ENCODE measurements around the gene SIAE. TPM values are rescaled to one million over a fixed set of nuclear protein-coding genes. Genes with fewer than 3 reads are reported as not detected.

Gene SIAE
- 8.4 TPM for total RNA-seq (ENCODE audit: insufficient read depth, low replicate concordance)

DNA sequence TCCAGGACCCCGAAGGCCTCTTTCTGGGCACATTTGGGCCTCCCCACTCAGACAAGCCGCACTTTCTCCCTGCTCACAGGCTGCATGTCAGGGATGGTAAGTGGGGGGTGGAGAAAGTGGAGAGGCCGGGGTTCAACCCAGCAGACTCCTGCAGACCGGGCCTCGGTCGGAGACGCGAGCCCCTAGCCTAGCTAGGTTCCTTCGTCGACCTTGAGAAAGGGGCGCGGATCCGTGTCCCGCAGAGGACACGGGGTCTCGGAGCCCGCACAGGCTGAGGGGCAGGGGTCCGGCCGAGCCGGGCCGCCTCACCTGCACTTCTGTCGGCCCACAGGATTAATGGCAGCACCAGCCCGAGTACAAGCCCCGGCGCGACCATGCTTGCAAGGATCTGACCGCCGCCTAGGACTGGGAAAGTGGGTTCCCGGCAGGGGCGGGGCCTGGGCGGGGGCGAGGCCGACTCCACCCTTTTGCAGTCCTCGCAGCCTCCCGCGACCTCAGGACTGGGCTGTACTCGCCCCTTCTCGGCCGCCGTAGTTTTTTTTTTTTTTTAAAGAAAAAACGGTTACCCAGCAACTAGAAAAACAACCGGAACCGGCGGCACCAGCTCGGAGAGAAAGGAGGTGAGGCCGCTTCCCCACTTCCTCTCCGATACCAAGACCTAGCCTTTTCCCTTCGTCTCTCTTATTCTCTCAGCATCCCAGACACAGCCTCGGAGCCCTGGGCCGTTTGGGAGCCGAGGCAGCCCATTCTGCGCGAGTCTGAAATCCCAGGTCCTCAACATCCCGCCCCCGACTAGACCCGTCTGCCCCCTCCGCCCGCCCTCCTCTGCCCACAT lies at the start of gene SIAE, which contains the start of gene SPA17:
SIAE (minus strand) TSS at position 407 of the 835 bp plus-strand sequence; CDS start at position 376, 31 bp downstream.
SPA17 (plus strand) TSS at position 572 of the 835 bp plus-strand sequence. CDS start 1,361 bp downstream, outside the sequence.
- peak; percentile 96 for DNase-seq (ENCODE audit: low spot score)

DNA sequence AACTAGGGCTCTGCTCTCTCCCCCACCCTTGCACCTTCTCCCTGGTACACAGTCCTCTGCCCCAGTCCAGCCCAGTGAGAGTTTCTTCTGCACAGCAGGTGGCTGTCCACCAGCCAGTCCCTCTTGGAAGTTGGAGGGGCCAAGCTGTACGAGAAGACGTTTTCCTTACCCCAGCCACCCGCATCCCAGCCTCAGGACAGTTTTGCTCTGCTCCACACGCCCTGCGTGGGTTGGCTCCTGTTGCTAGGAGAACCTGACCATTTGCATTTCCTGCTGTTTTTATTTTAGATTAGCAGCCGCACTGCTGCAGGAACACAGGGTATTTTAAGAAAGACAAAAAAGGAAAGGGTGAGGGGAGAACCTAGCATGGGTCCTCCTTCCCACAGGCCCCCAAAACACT lies 48.6 kb upstream of the SIAE start:
- DNase-seq (ENCODE audit: low spot score): no peak

DNA sequence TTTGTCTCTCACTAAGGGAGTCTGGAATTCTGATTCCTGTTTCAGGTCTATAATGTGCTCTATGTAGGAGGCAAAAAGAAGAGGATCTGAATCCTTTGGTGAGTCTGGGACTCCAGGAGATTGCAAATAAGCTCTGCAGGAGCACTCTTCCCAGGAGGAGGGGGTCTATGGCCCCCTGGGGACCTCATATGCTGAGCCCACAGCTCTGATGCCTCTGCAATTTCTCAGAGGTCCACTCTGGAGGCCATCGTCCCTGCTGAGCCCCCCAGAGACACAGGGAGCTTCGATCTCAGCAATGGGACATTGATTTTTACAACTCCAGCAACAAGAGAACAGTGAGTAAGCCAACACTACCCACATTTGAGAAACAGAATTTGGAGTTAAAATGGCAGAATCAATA lies 46.0 kb upstream of the SIAE start:
- DNase-seq (ENCODE audit: low spot score): no peak

DNA sequence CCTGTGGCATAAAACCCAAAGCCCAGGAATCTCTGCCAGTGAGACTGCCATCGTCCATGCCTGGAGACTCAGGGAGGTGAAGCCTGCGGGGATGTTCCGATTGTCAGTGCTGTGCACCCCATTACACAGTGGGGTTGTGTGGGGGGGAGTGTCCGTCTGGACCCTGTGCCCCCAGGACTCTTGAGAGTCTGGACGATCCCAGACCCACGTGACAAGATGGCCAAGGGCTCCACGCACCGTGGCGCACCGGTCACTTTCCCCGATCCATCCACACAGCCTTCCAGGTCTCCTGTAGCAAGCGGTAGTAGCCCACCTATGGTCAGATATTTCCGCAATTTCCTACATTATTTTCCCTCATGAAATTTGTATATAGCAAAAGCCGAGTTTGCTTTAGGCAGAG lies 45.3 kb upstream of the SIAE start:
- no peak for DNase-seq (ENCODE audit: low spot score)

DNA sequence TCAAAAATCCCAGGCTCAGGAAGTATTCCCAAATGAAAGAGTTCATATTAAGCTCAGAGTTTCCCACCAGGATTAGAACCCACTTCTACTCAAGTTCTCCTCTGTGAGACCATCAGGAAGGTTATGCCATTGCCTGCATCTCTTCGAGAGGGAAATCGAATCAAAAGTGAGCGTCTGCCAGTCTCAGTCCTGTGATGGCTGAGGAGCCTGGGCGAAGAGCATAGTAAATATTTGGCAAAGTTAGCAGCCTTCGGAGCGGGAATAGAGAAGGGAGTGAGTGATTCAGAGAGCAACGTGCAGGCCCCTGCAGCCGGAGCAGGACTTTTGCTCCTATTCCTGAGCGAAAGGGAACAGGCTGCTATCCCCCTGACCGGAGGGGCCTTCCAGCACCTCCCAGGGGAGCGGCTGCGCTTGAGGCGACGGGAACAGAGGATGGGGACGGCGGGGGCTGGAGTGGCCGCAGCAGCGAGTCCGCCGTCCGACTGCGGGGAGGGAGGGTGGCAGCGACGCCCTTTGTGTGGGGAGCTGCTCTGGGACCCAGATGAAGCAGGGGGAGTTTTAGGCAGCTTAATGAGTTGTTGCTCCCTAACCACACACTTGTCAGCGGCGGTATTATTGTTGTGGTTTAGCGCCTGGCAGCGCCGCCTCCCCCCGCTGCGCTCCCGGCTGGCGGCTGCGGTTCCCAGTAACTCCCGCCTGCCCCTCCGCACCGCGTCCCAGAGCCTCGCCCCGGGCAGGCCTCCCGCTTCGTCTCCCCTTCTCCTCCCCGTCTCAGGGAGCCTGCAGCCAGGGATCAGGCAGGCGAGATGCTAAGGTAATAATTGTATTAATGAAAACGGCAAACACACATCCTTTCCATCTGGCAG lies 44.5 kb upstream of the SIAE start:
- DNase-seq (ENCODE audit: low spot score): peak; percentile 50

DNA sequence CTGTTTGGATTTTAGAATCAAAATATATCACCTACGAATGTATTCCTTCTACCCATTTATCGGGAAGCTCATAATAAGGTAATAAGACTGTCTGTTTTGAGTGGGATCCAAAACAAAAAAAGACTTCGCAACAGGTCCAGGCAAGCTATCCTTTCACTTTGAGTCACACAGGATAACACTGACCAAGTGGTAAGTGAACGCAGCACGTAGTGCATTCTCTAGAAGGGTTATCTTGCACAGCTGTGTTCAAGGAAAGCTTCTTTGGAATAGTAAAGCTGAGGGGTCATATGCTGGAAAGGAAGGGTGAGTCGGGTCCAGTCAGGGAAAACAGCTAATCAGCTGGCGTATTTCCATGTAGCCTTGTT lies 43.9 kb upstream of the SIAE start:
- DNase-seq (ENCODE audit: low spot score): no peak

DNA sequence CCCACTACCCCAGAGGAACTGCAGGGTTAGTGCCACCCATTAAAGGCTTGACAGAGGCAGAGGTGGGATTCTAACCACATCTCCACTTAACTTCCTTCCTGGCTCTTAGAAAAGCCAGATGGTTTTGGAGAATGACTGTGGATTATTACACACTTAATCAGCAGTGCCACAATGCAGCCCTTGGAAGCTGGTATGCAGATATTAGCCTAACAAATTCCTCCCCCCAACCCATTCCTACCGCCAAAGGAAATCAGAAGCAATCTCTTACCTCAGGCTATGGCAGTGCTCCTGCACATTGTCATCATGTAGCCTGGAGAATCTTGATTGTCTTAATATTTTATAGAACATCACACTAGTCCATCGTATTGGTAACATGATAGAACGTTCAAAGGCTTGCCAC lies 43.1 kb upstream of the SIAE start:
- DNase-seq (ENCODE audit: low spot score): no peak

DNA sequence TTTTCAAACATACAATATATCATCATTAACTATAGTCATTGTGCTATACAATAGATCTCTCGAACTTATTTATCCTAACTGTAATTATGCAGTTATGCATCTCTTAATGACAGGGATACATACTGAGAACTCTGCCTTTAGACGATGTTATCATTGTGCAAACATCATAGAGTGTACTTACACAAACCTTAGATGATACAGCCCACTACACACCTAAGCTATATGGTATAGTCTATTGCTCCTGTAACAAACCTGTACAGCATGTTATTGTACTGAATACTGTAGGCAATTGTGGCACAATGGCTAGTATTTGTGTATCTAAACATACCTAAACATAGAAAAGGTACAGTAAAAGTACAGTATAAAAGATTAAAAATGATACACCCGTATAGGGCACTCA lies 38.9 kb upstream of the SIAE start:
- DNase-seq (ENCODE audit: low spot score): no peak

DNA sequence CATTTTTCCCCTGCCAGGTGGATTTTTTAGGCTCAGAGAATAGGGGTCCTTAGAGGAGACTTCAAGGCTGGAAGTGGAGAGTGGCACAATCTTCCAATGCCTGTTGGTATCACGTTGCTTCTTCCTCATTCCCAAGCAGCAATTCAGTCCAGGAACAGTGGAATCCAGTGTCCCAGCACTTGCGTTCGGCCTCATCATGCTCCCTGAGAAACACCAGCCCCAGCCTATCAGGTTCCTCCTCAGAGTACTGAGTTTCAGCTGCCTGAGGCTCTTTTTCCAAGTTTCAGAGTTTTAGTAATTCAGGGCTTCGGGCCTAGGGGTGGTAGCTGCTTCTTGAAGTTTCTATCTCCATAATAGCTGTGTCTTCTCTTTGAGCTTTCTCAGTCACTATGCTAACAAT lies 34.3 kb upstream of the SIAE start:
- DNase-seq (ENCODE audit: low spot score): no peak

- DNase-seq (ENCODE audit: low spot score): no peak
Measured at GRCh38 chr11:124700028-124700427, 26.5 kb upstream of the SIAE start.

DNA sequence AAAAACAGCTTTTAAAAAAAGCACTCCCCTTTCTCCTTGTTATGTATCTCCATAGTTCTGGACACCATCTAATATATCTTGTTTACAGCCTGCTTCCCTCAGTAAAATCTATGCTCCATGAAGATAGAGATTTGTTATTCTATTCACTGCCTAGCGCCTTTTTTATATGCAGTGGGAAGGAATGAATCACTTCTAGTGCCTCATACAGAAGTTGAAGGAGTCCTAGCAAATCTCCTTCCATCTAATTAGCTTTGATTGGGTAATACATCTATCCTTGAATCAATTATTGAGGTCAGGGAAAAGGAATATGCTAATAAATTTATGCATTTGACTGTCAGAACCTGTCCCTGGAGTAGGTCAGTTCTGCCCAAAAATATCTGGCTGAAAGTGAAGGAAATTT lies 26.0 kb upstream of the SIAE start:
- no peak for DNase-seq (ENCODE audit: low spot score)

GRCh38 chr11:124693142-124693541 lies 19.6 kb upstream of the SIAE start:
- no peak for DNase-seq (ENCODE audit: low spot score)

GRCh38 chr11:124682443-124682842 lies 8.9 kb upstream of the SIAE start:
- no peak for DNase-seq (ENCODE audit: low spot score)

DNA sequence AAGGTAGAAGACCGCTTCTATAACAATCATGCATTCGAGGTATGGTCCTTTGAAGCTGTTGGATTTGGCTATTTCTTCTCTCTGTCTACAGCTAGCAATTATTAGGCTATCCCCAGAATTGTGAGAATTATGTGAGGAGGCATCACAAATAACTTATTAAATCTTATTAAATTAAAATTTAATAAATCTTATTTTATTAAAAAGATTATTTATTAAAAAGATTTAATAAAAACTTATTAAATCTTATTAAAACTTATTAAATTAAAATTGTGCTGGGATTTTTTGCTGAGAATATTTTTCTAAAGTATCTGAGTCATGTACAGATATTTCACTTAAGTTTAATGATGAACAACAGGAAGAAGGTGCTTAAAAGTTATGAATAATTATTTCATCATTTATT lies 7.9 kb upstream of the SIAE start:
- no peak for DNase-seq (ENCODE audit: low spot score)

- no peak for DNase-seq (ENCODE audit: low spot score)
Measured at GRCh38 chr11:124678416-124678815, 4.9 kb upstream of the SIAE start.

DNA sequence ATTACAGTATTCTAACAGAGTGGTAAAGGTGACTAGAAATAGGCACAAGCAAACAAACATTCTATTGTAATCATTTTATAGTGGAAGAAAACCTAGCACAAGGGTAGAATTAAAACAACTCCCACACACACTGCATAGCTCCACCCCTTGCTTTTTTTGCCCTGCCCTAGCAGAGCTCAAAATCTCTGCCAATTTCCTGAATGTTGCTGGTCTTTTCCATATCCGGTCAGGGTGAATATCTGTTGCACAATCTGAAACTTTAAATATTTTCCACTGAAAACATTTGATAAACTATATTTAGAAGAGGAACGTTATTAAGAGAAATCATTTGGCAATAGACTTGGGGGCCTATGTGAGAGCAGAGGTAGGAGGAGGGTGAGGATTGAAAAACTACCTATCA lies 2.8 kb upstream of the SIAE start:
- DNase-seq (ENCODE audit: low spot score): peak; percentile 14

DNA sequence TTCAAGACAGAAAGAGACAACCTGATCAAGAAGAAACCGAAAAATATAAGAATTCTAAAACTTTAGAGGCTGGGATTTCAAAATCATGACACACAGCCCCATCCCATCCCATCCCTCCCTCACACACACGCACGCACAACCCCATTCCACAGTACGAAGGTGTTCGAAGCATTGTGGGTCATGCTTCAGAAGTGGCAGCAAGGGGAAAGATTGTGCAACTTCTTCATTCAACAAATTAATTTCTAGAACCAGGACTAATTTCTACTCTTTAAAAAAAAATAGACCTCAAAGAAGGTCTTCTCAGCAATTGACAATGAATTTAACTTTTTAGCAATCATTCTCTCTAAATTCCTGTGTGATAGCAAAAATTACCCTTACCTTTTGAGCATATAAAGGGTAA lies 1.0 kb upstream of the SIAE start:
- DNase-seq (ENCODE audit: low spot score): no peak

DNA sequence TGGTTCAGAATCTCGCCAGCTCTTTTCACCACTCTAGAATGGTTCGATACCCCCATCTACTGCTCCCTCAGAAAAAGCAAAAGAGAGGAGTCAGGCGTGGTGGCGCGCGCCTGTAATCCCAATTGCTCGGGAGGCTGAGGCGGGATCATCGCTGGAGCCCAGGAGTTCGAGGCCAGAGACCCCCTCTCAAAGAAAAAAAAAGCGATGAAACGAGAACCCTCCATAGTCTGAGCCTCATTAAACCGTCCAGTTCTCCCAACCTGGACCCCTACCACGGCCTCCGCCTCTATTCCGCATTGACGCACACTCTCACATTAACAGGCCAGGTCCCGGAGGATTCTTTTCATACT lies 604 bp upstream of the SIAE start:
- no peak for DNase-seq (ENCODE audit: low spot score)

- no peak for DNase-seq (ENCODE audit: low spot score)
Measured at GRCh38 chr11:124672536-124673215, 863 bp downstream of the SIAE start.

DNA sequence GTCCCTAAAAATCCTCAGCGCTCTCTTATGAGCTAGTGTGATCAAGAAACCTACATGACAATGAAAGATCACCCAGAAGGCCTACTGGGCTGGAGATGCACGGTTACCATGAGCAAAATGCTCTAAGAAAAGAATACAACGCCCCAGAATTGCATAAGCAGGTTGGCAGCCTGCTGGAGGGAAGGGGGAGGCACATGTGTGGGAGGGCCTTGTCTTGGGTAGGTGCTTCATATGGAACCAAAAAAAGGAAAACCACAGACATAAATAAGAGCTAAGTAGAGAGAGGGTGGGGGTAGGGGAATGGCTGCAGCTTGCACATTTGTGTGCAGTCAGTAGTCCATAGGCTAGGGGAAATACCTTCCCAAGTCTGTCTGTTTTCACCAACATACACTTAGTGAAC lies 2.8 kb downstream of the SIAE start:
- DNase-seq (ENCODE audit: low spot score): no peak

DNA sequence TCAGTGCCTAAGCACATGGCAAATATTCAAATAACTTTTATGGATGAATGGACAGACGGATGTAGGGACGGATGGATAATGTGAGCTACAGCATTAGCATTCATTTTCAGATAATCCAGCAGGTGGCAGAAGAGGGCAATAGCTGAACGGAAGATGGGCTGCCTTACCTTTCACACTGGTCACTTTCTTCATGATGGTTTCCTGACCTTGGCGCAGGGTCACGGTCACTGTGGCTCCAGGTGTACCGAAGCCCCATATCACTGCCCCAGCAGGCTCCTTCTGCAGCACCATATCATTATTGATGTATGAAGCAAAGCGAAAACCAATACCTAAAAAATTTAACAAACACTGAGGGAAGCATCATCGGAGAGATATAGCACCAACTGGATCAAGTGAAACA lies 4.3 kb downstream of the SIAE start:
- peak; percentile 29 for DNase-seq (ENCODE audit: low spot score)

DNA sequence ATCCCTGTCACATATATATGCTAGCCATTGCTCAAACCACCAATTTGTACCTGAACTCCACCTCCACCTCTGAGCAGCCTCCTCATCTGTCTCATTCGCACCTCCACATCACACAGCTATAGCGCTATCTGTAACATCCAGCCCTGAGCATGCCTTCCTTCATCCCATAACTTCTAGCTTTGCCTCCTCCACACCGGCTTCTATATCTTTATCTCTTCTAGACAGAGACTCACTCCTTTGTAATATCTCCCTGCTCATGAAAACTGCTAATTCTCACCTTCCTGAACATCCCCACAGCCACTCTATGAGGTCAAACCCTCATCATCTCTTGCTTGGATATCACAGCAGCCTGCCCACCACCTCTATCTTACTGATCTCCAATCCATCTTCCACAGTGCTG lies 5.9 kb downstream of the SIAE start:
- no peak for DNase-seq (ENCODE audit: low spot score)

Measured in umbilical cord (tissue), 2 donors.